Hindlimb muscle (tissue), 1 donor: ENCODE data around the gene ZNF804A. TPM values are rescaled to one million over a fixed set of nuclear protein-coding genes. Genes with fewer than 3 reads are reported as not detected.

Source experiments
- DNase-seq: peaks from one replicate; pipeline ENCODE4 v3.0.0-alpha.2; 2013
- polyA plus RNA-seq: library from polyadenylated mRNA; unstranded; fragments of 120-200 nt; gene quantifications from one replicate; pipeline ENCODE4 v1.2.1, GENCODE V29; 2013; ENCODE audit not compliant: insufficient read length

Gene ZNF804A
- 0.28 TPM for polyA plus RNA-seq

- peak; percentile 28 for DNase-seq
These were observed at the start of gene ZNF804A for GRCh38 chr2:184598316-184599053. TSS of gene ZNF804A (plus strand) at chr2:184598529. CDS start at chr2:184598960, 431 bp downstream.

GRCh38 chr2:184549153-184549552, 49.2 kb upstream of the ZNF804A start:
- no peak for DNase-seq

DNA sequence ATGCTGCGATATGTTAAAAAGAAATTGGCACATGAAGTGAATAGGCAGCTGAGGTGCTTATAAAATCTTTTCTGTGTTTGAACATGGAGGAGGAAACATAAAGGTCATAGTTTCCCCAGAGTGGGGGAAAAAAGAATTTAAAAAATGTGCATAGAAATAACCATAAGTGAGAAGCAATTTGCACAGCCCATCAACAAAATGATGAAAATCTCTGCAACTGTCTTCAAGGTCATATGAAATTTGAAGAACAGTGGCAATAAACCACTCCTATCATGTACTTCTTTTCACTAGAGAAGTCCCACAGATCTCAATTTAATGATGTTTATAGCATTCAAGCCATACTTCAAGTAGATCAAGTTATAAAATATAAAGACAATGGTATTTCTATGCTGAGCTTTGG, 46.7 kb upstream of the ZNF804A start:
- DNase-seq: no peak

DNA sequence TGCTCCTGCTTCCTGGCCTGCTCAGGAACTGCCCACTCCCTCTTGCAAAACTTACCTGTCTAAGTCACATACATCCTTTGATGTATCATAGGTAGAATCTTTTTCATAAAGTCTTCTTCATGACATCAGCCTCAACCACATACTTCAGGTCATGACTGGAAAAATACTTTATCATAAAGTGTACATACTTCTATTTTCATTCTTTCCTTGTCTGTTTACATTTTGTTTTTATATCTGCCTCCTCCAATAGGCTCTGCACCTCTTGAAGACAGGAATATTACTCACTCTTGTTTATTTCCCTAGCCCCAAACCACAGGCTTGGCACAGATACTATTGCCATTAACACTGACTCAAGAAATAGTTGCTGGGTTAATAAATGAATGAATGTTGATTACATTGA, 43.6 kb upstream of the ZNF804A start:
- no peak for DNase-seq

DNA sequence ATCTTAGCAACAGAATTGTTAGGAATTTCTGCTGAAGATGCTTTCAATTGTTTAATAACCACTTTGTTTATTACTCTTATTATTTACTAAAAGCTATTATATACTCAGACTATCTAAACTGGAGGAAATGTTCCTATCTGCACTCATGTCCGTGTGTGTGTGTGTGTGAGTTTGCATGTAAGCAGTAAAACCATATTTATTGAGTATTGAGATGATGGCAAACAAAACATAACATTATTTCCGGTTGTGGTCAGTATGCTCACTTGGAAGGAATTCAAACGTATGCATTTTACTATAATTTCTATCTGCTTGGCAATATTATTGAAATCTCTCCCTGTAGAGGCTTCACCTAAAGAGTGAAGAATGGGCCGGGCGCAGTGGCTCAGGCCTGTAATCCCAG, 43.0 kb upstream of the ZNF804A start:
- DNase-seq: no peak

DNA sequence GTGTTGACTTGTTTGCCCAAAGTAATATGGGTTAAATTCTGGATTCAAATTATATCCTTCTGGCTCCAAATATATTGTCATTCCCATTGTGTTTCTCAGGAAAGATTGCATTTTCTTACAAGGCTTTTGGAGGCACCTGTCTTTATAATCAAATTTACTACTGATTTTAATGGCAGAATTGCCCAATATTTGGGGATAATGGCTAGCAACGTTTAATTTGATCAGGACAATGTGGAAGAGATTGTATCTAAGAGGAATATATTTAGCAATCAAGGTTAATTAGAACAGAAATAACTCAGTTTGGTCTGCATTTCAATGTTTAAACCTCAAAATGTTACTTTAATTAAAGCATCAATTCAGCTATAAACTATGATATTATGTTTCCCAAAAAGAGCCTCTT, 41.7 kb upstream of the ZNF804A start:
- DNase-seq: no peak

GRCh38 chr2:184558713-184559464, 39.4 kb upstream of the ZNF804A start:
- DNase-seq: no peak

DNA sequence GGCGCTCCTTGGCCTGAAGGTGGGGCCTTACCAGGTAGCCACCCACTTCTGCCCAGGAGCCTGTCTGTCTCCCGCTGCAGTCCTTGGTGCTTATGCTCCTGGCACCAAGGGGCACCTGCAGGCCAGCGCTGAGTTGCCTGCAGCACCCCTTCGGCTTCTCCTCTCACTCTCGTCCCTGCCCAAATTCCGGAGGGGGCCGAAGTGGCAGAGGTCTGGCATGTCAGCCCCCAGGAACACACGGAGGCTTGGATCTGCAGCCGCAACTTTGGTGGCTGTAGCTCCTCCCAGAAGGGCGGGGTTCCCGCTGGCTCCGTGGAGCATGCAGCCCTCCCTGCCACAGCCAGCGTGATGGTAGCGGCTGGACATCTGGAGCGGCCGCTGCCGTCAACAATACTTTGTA, 37.7 kb upstream of the ZNF804A start:
- DNase-seq: no peak

GRCh38 chr2:184562532-184562931, 35.8 kb upstream of the ZNF804A start:
- no peak for DNase-seq

- DNase-seq: no peak
These were observed 34.2 kb upstream of the ZNF804A start for GRCh38 chr2:184564092-184564491.

GRCh38 chr2:184566716-184567115, 31.6 kb upstream of the ZNF804A start:
- DNase-seq: no peak

- DNase-seq: no peak
These were observed 21.3 kb upstream of the ZNF804A start for GRCh38 chr2:184577056-184577455.

DNA sequence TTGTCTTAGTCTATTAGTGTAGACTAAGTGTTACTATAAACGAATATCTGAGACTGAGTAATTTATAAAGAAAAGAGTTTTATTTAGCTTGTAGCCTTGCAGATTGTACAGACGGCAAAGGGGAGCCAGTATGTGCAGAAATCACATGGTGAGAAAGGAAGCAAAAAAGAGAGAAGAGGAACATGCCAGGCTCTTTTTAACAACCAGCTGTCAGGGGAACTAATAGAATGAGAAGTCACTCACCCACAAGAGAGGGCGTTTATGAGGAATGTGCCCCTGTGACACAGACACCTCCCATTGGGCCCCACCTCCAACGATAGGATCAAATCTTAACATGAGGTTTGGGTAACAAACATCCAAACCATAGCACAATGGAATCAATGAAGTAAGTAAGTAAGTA, 20.6 kb upstream of the ZNF804A start:
- DNase-seq: no peak

- DNase-seq: no peak
These were observed 19.1 kb upstream of the ZNF804A start for GRCh38 chr2:184579226-184579625.

GRCh38 chr2:184581391-184581790, 16.9 kb upstream of the ZNF804A start:
- DNase-seq: no peak

- DNase-seq: no peak
These were observed 9.1 kb upstream of the ZNF804A start for GRCh38 chr2:184589261-184589660.

DNA sequence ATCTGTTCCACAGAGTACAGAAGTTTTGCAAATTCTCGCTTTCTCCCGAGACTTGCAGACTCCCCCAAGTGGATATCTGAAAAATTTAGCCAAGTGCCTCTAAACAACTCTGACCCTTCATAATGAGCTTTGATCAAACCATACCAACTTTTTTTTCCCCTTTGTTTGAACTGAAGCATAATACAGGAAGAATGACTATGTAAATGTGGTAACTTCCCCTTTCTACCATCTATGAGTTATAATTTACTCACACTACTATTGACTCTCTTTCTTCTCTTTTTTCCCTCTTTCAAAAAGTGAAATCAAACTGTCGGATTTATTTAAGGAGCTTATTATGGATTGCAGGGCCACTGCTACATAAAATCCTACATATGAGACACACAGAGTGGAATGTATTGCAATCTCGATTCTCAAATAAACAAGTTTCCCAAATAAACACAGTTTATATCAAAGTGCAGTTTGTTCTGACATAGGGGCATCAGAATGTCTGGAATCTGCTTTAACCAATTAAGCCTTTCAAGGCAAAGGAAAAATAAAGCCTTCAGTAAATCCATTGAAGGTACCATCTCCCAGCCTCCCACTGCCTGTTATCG, 1.4 kb upstream of the ZNF804A start:
- no peak for DNase-seq

DNA sequence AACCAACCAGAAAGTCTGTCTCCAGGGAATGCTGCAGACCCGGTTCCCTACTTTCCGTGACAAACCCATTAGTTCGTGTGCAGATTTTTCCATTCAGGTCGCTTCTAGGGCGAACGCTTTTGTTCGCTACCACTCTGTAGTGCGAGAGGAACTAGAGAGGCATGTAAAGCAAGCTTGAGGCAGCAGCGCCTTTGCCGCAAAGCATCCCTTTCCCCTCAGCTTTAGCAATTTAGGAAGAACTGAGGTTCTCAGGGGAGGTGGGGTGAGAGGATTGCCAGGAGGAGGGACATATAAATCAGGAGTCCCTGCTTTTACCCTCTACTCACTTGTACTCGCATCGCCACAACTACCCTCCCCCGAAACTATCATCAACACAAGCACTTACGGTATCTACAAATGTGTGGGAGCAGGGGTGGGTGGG, 748 bp upstream of the ZNF804A start:
- DNase-seq: peak; percentile 19

DNA sequence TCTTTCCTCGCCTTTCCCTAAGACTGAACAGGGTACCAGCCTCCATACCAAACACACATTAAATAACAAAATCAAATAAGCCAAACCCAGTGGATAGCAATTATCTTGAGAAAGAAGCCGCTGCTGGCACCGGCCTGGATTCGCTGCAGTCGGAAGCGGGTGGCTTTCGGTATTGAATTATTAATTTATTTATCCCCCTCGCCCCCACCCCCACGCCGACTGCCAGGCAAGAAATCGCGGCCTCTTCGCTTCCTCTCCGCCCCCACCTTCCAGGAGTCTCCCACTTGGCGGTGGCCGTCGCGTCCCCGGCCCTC, 370 bp upstream of the ZNF804A start:
- no peak for DNase-seq

- no peak for DNase-seq
These were observed 934 bp downstream of the ZNF804A start for GRCh38 chr2:184599054-184599871.

GRCh38 chr2:184599872-184600222, 1.5 kb downstream of the ZNF804A start:
- no peak for DNase-seq

DNA sequence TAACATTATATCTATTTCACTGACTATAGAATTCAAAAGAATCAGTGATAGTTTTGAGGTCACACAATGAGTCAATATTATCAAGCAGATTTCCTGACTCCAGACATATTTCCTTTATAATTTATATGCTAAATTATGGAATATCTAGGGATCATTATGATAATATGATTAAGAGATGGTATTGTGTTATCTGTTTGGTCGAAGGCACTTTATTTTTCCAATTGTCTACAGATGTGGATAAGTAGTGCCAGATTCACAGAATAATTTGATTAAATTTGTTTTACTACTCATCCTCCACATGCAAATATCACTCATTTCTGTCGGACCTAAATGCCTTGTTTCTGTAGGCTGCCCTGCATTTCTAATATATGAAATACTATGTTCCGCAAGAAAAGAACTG, 4.4 kb downstream of the ZNF804A start:
- DNase-seq: no peak

- DNase-seq: no peak
These were observed 12.6 kb downstream of the ZNF804A start for GRCh38 chr2:184610891-184611290.
